VCaP (cell line): ENCODE measurements around the gene PRRT4.
A peak's percentile ranks its signal among the peaks of the same experiment; 100 is the strongest.

ENCODE experiments used
- H3K27ac ChIP-seq: fragments of 450-650 bp; 2 replicates; pipeline ENCODE4 v1.5.1; 2017
- TF ChIP-seq, protein P1 (sequence below): fragments of 450-650 bp; conservative IDR thresholded peaks from 2 replicates; pipeline ENCODE4 v1.5.1; 2017; ENCODE audit warnings: mild to moderate bottlenecking, moderate library complexity

The PRRT4 gene

DNA sequence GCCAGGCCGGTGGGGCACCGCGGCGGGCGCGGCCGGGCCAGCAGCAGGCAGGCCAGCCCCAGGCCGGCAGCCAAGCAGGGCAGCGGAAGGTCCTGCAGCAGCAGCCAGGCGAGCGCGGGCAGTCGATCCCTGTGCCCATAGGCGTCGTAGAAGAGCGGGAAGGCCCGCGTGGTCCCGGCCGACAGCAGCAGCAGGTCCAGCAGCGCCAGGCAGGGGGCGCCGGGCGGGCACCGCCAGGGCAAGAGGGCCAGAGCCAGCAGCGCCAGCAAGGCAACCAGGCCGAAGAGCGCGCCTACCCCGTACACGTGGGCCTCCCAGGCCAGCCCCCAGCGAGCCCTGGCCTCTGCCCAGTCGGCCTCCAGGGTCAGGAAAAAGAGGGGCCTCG lies 9.3 kb downstream of the PRRT4 start:
- TF ChIP-seq, protein P1, sequence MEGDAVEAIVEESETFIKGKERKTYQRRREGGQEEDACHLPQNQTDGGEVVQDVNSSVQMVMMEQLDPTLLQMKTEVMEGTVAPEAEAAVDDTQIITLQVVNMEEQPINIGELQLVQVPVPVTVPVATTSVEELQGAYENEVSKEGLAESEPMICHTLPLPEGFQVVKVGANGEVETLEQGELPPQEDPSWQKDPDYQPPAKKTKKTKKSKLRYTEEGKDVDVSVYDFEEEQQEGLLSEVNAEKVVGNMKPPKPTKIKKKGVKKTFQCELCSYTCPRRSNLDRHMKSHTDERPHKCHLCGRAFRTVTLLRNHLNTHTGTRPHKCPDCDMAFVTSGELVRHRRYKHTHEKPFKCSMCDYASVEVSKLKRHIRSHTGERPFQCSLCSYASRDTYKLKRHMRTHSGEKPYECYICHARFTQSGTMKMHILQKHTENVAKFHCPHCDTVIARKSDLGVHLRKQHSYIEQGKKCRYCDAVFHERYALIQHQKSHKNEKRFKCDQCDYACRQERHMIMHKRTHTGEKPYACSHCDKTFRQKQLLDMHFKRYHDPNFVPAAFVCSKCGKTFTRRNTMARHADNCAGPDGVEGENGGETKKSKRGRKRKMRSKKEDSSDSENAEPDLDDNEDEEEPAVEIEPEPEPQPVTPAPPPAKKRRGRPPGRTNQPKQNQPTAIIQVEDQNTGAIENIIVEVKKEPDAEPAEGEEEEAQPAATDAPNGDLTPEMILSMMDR, result no peak
- H3K27ac ChIP-seq, result no peak overlapping the region

DNA sequence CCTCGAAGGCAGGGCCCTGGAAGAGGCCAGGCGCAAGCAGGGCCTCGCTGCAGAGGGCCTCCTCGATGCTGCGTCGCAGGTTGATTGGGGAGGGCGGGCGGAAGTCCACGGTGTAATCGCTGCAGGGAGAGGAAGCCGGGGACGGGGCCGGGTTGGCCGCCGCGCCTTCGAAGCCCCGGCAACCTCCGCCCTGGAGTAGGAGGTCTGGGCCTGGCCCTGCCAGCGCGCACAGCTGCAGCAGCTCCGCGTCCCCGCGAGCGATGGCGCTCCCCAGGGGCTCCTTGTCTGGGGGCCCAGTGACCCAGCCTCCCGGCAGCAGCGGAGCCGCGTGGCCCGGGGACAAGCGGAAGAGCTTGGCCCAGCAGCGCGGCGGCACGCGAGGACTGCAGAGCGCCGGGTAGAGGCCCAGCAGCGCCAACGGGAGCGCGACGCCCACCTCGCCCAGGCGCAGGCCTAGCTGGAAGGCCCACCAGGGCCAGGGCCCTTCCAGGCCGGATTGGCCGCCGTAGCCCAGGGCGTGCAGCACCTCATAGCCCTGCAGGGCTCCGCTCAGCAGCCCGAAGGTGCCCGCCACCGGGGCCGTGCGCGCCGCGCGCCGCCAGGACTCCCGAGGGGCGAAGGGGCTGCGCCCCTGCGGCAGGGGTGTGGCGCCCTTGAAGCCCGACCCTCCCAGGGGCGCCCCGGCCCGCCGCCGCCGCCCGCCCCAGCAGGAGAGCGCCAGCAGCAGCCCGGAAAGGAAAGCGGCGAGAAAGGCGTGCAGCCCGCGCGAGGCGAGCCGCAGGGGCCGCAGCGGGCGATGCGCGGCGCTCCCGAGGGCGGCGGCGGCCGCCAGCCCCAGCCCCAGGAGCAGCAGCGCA lies 10.0 kb downstream of the PRRT4 start:
- H3K27ac ChIP-seq, result no peak overlapping the region
- TF ChIP-seq, protein P1, result no peak

DNA sequence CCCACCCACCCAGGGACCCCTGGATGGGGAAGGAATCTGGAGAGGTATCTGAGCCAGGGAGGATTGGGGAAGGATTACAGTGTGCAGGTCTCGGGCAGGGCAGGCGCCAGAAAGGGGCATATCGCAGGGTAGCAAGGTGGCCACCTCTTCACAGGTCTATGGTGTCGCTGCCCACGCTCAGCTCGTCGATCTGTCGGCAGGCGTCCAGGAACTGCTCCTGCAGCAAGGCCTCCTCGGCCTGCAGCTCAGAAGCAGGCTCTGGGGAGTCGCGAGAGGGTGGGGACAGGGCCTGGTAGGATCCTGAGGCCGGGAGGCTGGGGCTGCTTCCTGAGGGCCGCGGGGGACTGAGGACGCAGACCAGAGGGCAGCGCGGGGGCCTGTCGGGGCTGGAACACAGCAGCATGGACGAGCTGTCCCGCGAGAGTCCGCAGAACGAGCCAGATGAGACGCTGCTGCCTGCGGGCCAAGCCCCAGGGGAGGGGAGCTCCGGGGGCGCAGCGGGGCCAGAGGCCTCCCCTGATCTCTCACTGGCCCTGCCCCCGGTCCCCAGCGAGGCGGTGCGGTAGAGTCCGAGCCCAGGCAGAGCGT lies 10.7 kb downstream of the PRRT4 start:
- H3K27ac ChIP-seq, result no peak overlapping the region
- TF ChIP-seq, protein P1, result no peak

DNA sequence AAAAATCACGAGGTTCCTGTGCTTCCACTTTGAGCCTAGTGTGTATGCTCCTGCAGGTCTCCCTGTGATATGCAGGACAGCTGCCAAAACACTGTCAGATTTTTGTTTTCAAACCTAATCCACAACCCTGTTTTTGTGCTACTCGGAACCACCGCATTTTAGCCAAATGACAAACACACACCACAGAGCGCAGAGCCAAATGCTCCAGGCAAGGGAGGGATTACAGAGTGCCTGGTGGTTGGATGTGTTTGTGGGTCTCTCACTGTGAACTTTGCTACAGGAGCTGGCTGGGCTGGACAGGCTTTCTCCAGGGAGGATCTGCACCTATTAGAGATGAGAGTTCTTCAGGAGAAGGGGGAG lies 12.0 kb downstream of the PRRT4 start:
- H3K27ac ChIP-seq, result no peak overlapping the region
- TF ChIP-seq, protein P1, result no peak

DNA sequence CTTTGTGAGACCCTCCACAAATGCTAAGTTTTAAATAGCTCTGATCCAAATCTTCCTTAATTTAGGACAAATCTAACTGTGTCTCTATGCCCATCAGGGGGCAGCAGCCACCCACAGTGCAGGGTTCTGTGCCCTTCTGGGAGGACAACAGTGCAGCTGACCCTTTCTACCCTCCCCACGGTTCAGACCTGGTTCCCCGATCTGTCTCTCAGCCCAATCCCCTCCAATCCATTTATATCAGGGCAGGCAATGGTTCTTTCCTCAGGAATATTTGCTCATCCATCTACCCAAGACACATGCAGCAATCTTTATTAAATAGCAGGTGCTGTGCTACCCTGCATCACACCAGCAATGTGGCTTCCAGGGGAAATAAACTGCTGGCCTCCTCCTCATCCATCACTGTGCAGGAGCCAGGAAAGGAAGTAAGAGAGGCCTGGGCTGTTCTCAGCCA lies 13.8 kb downstream of the PRRT4 start:
- TF ChIP-seq, protein P1, result peak; percentile 95

DNA sequence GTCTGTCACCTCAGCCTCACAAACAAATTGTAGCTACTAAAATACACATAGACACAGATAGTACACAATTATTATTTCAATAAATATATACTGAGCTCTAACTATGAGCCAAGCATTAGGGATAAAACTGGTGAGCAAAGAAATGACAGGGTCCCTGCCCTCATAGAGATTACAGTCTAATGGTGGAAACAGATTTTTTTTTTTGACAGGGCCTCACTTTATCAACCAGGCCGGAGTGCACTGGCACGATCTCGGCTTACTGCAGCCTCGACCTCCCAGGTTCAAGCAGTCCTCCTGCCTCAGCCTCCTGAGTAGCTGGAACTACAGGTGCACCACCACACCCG lies 17.1 kb downstream of the PRRT4 start:
- TF ChIP-seq, protein P1, result no peak
- peak overlapping the region; percentile 87 for H3K27ac ChIP-seq

More for the DNA sequence above, 13.8 kb downstream of the PRRT4 start:
- H3K27ac ChIP-seq, result no peak overlapping the region

DNA sequence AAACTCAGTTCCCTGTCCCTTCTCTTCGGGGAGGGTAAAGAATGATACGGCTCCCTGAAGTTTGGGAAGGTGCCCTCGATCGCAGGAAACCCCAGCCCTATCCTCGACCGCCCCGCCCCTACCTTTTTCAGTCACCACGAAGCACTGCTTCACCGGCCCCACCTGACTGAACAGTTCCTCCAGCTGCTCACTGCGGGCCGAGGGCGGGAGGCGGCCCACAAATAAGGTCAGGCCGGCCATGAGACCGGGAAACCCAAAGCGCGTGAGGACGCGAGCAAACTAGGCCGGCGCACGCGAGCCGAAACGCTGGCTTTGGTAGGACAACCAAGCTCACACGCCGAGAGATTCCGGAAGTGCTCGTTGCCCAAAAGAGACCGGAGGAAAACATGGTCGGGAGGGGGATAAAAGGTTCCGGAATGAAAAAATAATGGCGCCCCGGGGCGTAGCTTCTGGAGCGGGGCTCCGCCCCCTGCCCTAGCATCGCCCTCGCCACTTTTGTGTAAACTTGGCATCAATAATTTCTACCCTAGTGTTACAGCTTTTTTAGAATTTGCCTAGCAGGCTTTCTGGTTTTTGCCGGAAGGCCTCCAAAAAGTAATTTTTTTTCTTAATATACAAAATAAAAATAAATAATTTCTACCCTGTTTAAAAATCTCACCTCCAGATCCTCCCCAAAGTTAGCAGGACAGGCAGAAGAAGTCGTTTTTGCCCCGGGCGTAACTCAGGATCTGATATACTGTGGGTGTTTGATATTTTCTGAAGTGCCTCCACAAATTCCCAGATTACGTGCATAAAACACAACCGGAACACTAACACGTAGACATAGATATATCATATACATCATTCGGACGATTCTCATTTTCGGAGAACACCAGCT lies 17.7 kb downstream of the PRRT4 start, which contains the start of gene RBM28:
Gene RBM28 (minus strand): TSS at position 355 of the 877 bp plus-strand sequence. CDS start 115 bp downstream, at position 240.
- TF ChIP-seq, protein P1, result no peak
- peak within 1 kb of the TSS; percentile 87 for H3K27ac ChIP-seq
